Brain microvascular endothelial cell (primary cell): Measurements from ENCODE around the gene EDAR.

ENCODE experiments used
- DNase-seq: peaks from one replicate; pipeline ENCODE4 v3.0.0-alpha.2; 2020
- H3K27ac ChIP-seq: fragments of 250-450 bp; sonication (Bioruptor Pico); 2 replicates; pipeline ENCODE4 v1.5.1; 2020; ENCODE audit warnings: mild to moderate bottlenecking, moderate library complexity
- H3K27me3 ChIP-seq: fragments of 250-450 bp; sonication (Bioruptor Pico); replicated peaks from 2 replicates; pipeline ENCODE4 v1.5.1; 2020; ENCODE audit warnings: mild to moderate bottlenecking
- H3K36me3 ChIP-seq: fragments of 250-450 bp; sonication (Bioruptor Pico); replicated peaks from 2 replicates; pipeline ENCODE4 v1.5.1; 2020; ENCODE audit warnings: mild to moderate bottlenecking
- H3K4me3 ChIP-seq: 2 replicates; pipeline ENCODE4 v1.5.1; 2011; ENCODE audit warnings: low read depth, mild to moderate bottlenecking, control low read depth, low read length, moderate library complexity
- CTCF ChIP-seq: IDR thresholded peaks from 2 replicates; pipeline ENCODE4 v1.5.1; 2011; ENCODE audit warnings: low read depth, mild to moderate bottlenecking, moderate library complexity, low read length, control low read depth, inconsistent platforms; ENCODE audit errors: missing control alignments
- in situ Hi-C: cut with HindIII; loops from 2 replicates; pipeline ENCODE4 v1.10.0; 2017; ENCODE audit warnings: low sequenced_read_pairs, low pct_ligation_motif_present

The EDAR gene

GRCh38 chr2:108950369-108951135, 38.5 kb downstream of the EDAR start:
- Histone ChIP-seq H3K27ac (no peak overlapping the region), H3K27me3 (no peaks in the 10 kb centered on the region), H3K36me3 (no peaks in the 10 kb centered on the region), H3K4me3 (no peak overlapping the region)
- TF ChIP-seq CTCF: no peak
- in situ Hi-C loops: no loop called here
- DNase-seq: no peak

GRCh38 chr2:108949316-108950239, 39.4 kb downstream of the EDAR start:
- Histone ChIP-seq H3K27ac (no peak overlapping the region), H3K27me3 (no peaks in the 10 kb centered on the region), H3K4me3 (no peak overlapping the region), H3K36me3 (no peaks in the 10 kb centered on the region)
- no peak for DNase-seq
- in situ Hi-C loops: no loop called here
- no peak for TF ChIP-seq CTCF

GRCh38 chr2:108947271-108947907, 41.6 kb downstream of the EDAR start:
- H3K4me3 ChIP-seq: no peak overlapping the region
- no peaks in the 10 kb centered on the region for H3K36me3 ChIP-seq
- in situ Hi-C loops: no loop called here
- no peak overlapping the region for H3K27ac ChIP-seq
- DNase-seq: no peak
- no peaks in the 10 kb centered on the region for H3K27me3 ChIP-seq
- no peak for TF ChIP-seq CTCF

GRCh38 chr2:108946442-108946841, 42.6 kb downstream of the EDAR start:
- in situ Hi-C loops: no loop called here
- no peak for TF ChIP-seq CTCF
- H3K36me3 ChIP-seq: no peaks in the 10 kb centered on the region
- DNase-seq: no peak
- no peak overlapping the region for H3K27ac ChIP-seq
- no peaks in the 10 kb centered on the region for H3K27me3 ChIP-seq
- H3K4me3 ChIP-seq: no peak overlapping the region

GRCh38 chr2:108945969-108946368, 43.1 kb downstream of the EDAR start:
- DNase-seq: no peak

More at GRCh38 chr2:108945969-108946368, 43.1 kb downstream of the EDAR start:
- Histone ChIP-seq H3K4me3 (no peak overlapping the region), H3K27me3 (peaks cover 2% of the 10 kb centered on the region), H3K27ac (no peak overlapping the region), H3K36me3 (no peaks in the 10 kb centered on the region)
- in situ Hi-C loops: no loop called here
- TF ChIP-seq CTCF: no peak
